ENCODE data around the gene C1QL1.
A peak's percentile ranks its signal among the peaks of the same experiment; 100 is the strongest.

The C1QL1 gene

DNA sequence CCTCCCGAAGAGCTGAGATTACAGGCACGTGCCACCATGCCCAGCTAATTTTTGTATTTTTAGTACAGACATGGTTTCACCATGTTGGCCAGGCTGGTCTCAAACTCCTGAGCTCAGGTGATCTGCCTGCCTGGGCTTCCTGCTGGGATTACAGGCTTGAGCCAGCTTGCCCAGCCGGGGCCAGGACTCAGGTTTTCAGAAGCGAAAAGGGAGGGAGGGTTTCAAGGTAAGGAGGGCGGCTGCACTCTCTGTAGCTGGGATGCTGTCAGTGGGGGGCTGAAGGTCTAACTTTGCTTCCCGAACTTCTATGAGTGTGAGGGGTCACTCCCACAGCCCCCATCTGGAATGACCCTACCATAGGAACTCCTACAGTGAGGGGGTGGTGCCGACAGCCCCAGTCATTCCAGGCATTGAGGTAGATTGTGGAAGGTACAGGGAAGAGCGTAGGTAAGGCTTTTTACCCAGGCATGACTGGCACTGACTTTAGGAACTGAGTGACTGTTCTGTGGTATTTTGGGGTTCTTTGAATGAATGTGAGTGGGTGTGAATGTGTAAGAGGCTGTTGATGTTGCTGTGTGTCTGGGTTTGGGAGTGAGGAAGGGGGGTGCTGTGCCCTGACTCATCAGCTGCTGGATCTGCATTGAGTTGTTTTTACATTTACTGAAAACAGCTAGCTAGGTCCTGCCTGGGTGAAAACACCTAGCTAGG lies 3.8 kb upstream of the C1QL1 start:
- TF ChIP-seq, protein P1, sequence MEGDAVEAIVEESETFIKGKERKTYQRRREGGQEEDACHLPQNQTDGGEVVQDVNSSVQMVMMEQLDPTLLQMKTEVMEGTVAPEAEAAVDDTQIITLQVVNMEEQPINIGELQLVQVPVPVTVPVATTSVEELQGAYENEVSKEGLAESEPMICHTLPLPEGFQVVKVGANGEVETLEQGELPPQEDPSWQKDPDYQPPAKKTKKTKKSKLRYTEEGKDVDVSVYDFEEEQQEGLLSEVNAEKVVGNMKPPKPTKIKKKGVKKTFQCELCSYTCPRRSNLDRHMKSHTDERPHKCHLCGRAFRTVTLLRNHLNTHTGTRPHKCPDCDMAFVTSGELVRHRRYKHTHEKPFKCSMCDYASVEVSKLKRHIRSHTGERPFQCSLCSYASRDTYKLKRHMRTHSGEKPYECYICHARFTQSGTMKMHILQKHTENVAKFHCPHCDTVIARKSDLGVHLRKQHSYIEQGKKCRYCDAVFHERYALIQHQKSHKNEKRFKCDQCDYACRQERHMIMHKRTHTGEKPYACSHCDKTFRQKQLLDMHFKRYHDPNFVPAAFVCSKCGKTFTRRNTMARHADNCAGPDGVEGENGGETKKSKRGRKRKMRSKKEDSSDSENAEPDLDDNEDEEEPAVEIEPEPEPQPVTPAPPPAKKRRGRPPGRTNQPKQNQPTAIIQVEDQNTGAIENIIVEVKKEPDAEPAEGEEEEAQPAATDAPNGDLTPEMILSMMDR (IDR thresholded peaks at IDR 0.05; ENCODE audit: insufficient read depth, low read length, poor library complexity, severe bottlenecking) = no peak
- Histone ChIP-seq H3K36me3 (ENCODE audit: control insufficient read depth, insufficient read depth, low read length) (no peaks in the 10 kb centered on the region), H3K27me3 (replicated peaks; ENCODE audit: control insufficient read depth, insufficient read depth, low read length) (peaks cover 1% of the 10 kb centered on the region; the same call in 1 of the 2 replicates), H3K4me3 (replicated peaks; ENCODE audit: low read depth, low read length) (no peak overlapping the region)
- no peak for DNase-seq (ENCODE audit: extremely low read depth, insufficient read length)

DNA sequence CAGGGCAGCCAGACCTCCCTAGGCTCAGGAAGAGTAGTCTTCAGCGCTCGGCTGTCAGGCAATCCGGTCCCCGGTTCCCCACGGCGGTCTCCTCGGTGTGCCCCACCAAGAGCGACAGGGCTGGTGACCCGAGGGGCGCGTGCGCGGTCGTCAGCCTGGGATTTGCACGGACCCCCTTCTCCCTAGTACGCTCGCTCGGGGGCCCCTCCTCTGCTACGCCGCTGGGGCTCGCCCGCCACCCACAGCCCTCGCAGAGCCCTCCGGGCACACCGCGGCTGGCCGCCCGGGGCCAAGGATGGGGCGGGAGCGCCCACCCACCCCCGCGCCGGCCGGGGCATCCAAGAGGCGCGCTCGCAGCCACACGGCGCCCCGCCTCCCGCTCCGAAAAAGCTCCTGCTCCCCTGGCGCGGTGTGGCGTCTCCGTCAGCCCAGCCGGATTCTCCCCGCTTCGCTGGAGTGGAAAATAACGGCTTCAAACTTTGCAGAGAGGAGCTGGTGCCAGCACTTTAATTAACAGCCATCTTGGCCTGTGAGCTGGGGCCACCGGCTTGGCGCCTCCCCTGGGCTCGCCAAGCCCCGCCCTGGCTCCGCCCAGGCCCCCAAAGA lies 2.1 kb upstream of the C1QL1 start:
- DNase-seq (ENCODE audit: extremely low read depth, insufficient read length) = peak; percentile 29
- Histone ChIP-seq H3K27me3 (replicated peaks; ENCODE audit: control insufficient read depth, insufficient read depth, low read length) (peaks cover 1% of the 10 kb centered on the region; the same call in 1 of the 2 replicates), H3K36me3 (ENCODE audit: control insufficient read depth, insufficient read depth, low read length) (no peaks in the 10 kb centered on the region), H3K4me3 (replicated peaks; ENCODE audit: low read depth, low read length) (peak overlapping the region; percentile 51)
- TF ChIP-seq, protein P1 (IDR thresholded peaks at IDR 0.05; ENCODE audit: insufficient read depth, low read length, poor library complexity, severe bottlenecking) = no peak

DNA sequence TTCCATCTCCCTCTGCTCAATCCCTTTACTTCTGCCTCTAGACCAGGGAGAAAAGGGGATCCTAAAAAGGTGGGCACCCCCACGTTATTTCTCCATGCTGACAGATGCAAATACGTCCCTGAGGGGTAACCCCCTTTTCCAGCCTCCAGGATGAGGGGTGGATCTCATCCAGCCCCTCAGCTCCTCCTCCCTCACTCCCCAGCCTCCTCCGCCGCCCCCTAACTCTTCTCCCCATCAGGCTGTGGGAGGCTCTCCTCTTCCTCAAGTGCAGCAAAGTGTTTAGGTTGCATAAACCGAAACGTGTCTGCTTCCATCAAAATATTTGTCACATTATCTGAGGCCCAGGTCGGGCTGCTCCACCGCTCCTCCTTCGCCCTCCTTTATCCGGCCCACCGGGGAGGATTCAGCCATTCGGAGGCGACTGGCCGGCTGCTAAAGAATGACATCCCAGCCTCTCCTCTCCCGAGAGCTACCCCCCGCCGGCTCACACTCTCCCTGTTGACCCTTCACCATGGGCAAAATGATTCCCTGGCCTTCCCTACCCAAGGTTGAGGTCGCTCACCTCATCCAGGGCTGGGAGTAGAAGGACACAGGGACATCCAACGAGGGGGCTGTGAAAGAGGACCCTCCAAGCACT lies 1.2 kb upstream of the C1QL1 start:
- no peak for DNase-seq (ENCODE audit: extremely low read depth, insufficient read length)
- H3K27me3 ChIP-seq (replicated peaks; ENCODE audit: control insufficient read depth, insufficient read depth, low read length) = peaks cover 1% of the 10 kb centered on the region; the same call in 1 of the 2 replicates
- TF ChIP-seq, protein P1 (IDR thresholded peaks at IDR 0.05; ENCODE audit: insufficient read depth, low read length, poor library complexity, severe bottlenecking) = no peak
- H3K36me3 ChIP-seq (ENCODE audit: control insufficient read depth, insufficient read depth, low read length) = no peaks in the 10 kb centered on the region
- H3K4me3 ChIP-seq (replicated peaks; ENCODE audit: low read depth, low read length) = no peak overlapping the region

DNA sequence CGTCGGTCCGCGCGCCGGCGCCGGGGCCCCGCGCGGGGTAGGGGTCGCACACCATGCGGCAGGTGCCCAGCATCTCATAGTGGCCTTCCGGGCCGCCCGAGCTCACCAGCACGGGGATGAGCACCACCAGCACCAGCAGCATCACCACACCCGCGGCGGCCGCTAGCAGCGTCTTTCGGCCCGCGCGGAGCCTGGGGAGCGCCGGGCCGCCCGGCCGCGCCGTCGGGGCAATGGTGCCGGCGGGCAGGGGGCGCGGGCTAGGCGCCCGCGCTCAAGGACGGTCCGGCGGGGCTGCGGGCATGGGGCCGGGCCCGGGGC lies 237 bp downstream of the C1QL1 start:
- no peak for DNase-seq (ENCODE audit: extremely low read depth, insufficient read length)
- Histone ChIP-seq H3K4me3 (replicated peaks; ENCODE audit: low read depth, low read length) (no peak overlapping the region), H3K27me3 (replicated peaks; ENCODE audit: control insufficient read depth, insufficient read depth, low read length) (peaks cover 1% of the 10 kb centered on the region; the same call in 1 of the 2 replicates)

DNA sequence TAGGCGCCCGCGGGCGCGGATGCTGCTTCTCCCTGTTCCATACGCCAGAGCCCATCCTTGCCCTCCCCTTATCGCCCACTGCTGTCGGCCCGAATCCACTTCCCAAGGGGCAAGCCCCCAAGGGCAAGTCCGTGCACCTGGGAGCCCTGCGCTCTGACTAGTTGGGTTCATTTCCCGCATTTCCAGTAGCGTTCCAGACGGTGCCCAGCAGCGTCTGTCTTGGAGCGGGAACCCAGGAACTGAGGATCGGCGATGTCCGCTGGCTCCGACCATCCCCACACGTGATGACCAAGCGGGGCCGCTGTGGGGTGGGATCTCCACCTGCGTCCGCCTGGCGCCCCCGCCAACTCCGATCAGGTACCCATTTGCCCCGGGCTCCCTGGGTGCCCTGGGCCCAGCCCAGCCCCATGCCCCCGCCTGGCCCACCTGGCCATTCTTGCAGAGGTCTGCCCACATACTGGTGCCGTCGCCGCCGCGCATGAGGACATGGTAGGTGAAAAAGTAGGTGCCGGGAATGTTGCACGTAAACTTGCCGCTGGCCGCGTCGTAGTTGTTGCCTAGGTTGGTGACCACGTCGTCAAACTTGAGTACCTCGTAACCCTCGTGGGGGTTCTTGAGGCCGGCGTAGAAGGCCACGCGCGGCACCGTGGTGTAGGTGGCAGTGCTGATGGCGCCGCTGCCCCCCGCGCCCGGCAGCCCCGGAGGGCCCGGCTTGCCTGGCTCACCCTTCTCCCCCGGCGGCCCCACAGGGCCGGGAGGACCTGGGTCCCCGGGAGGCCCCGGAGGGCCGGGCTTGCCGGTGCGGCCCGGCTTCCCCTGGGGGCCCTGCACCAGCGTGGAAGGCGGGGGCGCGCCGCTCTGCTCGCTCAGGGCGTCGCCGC lies 837 bp downstream of the C1QL1 start:
- no peak overlapping the region for H3K4me3 ChIP-seq (replicated peaks; ENCODE audit: low read depth, low read length)

More for the DNA sequence above, 237 bp downstream of the C1QL1 start:
- no peaks in the 10 kb centered on the region for H3K36me3 ChIP-seq (ENCODE audit: control insufficient read depth, insufficient read depth, low read length)
- TF ChIP-seq, protein P1 (IDR thresholded peaks at IDR 0.05; ENCODE audit: insufficient read depth, low read length, poor library complexity, severe bottlenecking) = no peak

More for the DNA sequence above, 837 bp downstream of the C1QL1 start:
- TF ChIP-seq, protein P1 (IDR thresholded peaks at IDR 0.05; ENCODE audit: insufficient read depth, low read length, poor library complexity, severe bottlenecking) = no peak
- no peak for DNase-seq (ENCODE audit: extremely low read depth, insufficient read length)
- H3K27me3 ChIP-seq (replicated peaks; ENCODE audit: control insufficient read depth, insufficient read depth, low read length) = peaks cover 1% of the 10 kb centered on the region; the same call in 1 of the 2 replicates
- H3K36me3 ChIP-seq (ENCODE audit: control insufficient read depth, insufficient read depth, low read length) = no peaks in the 10 kb centered on the region

All from GM06990 (cell line).